Breast epithelium (tissue), 3 donors: ENCODE measurements around the gene CTIF.

ENCODE experiments used
- POLR2A ChIP-seq: fragments of 450-650 bp; IDR thresholded peaks from one replicate; pipeline ENCODE4 v1.6.1; 2016; ENCODE audit warnings: antibody characterized with exemption, mild to moderate bottlenecking, moderate library complexity
- TF ChIP-seq, protein P1 (sequence below), 3 donors: fragments of 450-650 bp; IDR thresholded peaks; one replicate each; pipeline ENCODE4 v1.5.1; 2016 to 2017; ENCODE audit warnings: antibody characterized with exemption in 3 of 3, mild to moderate bottlenecking in 3 of 3, moderate library complexity in 3 of 3

DNA sequence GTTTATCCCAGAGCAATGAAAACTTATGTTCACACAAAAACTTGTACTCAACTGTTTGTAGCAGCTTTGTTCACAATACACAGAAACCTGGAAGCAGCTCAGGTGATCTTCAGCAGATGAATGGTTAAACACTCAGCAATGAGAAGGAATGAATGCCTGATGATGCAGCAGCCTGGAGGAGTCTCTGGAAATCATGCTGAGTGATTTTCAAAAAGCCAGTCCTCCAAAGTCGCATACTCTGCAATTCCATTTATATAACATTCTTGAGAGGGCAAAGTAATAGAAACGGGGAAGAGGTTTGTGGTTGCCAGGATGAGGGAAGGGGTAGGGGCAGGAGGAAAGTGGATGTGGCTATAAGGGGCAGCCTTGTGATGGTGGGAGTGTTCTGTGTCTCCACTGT is 108.1 kb downstream of the CTIF start:
- no peak for TF ChIP-seq POLR2A
- TF ChIP-seq, protein P1, sequence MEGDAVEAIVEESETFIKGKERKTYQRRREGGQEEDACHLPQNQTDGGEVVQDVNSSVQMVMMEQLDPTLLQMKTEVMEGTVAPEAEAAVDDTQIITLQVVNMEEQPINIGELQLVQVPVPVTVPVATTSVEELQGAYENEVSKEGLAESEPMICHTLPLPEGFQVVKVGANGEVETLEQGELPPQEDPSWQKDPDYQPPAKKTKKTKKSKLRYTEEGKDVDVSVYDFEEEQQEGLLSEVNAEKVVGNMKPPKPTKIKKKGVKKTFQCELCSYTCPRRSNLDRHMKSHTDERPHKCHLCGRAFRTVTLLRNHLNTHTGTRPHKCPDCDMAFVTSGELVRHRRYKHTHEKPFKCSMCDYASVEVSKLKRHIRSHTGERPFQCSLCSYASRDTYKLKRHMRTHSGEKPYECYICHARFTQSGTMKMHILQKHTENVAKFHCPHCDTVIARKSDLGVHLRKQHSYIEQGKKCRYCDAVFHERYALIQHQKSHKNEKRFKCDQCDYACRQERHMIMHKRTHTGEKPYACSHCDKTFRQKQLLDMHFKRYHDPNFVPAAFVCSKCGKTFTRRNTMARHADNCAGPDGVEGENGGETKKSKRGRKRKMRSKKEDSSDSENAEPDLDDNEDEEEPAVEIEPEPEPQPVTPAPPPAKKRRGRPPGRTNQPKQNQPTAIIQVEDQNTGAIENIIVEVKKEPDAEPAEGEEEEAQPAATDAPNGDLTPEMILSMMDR (IDR thresholded peaks at IDR 0.05) = no peak
